DLD1 (cell line): ENCODE data around the gene GADD45GIP1.
"Not testable (repeated sequence)": the region's sequence is repeated elsewhere in the genome, so short reads cannot be mapped to it uniquely, and the experiment has no call there.

Experiments used
- in situ Hi-C: cut with HindIII; loops from 2 replicates; pipeline ENCODE4 v1.10.0; 2017; ENCODE audit warnings: low sequenced_read_pairs

Gene GADD45GIP1

GRCh38 chr19:12965017-12965811, 8.2 kb upstream of the GADD45GIP1 start:
- in situ Hi-C loops = no loop called here

DNA sequence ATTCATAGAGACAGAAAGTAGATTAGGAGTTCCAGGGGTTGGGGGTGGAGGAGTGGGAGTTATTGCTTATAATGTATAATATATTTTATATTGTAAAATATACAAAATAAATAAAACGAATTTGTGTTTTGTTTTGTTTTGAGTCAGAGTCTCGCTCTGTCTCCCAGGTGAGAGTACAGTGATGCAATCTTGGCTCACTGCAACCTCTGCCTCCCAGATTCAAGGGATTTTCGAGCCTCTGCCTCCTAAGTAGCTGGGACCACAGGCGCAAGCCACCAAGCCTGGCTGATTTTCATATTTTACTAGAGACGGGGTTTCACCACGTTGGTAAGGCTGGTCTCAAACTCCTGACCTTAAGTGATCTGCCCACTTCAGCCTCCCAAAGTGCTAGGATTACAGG, 2.5 kb upstream of the GADD45GIP1 start:
- in situ Hi-C loops = no loop called here

DNA sequence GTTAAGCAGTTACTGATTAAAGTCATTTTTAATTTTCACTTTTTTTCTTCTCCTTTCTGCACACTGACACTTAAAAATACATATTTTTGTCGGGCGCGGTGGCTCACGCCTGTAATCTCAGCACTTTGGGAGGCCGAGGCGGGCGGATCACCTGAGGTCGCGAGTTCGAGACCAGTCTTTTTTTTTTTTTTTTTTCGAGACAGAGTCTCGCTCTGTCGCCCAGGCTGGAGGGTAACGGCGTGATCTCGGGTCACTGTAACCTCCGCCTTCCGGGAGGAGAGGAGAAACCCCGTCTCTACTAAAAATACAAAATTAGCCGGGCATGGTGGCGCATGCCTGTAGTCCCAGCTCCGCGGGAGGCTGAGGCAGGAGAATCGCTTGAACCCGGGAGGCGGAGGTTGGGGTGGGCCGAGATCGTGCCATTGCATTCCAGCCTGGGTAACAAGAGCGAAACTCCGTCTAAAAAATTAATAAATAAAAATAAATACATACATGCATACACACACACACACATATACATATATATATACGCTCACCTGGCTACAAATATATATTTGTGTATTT, 448 bp upstream of the GADD45GIP1 start:
- in situ Hi-C loops = not testable (repeated sequence)

DNA sequence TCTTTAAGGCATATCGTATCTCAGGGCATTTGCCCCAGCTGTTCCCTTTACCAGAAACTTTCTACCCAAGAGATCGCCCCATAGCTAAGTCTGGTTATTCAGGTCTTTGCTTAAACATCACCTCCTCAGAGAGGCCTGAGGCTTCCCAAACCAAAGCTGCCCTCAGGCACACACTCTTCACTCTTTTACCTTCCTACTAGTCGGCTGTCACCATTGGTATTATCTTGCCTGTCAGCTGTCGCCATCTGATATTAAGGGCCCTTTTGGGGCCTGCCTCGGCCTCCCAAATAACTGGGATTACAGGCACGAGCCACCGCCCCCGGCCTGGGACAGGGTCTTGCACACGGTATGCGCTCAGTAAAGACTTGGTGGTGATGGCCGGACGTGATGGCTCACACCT, 1.0 kb downstream of the GADD45GIP1 start:
- in situ Hi-C loops = no loop called here

DNA sequence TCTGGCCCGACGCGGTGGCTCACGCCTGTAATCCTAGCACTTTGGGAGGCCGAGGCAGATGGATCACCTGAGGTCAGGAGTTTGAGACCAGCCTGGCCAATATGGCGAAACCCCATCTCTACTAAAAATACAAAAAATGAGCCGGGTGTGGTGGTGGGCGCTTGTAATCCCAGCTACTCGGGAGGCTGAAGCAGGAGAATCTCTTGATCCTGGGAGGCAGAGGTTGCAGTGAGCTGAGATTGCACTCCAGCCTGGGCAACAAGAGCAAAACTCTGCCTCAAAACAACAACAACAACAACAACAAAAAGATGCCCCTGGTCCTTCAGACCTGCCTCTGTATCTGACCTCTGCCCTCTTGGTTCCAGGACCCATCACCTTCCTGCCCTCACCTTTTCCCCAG, 1.4 kb downstream of the GADD45GIP1 start:
- in situ Hi-C loops = not testable (repeated sequence)

DNA sequence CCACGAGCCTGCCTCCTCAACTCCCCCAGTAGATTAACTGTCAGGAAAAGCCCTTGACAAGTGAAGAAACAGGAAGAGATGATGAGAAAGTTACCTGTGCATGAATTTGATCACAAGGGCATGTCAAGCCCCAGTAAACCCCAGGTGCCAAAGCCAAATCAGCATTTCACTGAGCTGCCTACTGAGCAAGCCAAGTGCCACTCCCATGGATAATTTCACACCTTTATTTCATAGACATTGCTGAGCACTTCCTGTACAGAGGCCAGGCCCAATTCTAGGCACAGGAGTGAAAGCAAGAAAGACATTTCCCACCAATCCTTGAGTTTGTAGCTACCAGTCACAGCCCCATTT, 2.4 kb downstream of the GADD45GIP1 start:
- in situ Hi-C loops = no loop called here

- in situ Hi-C loops = no loop called here
Observed at GRCh38 chr19:12953799-12954611, 3.0 kb downstream of the GADD45GIP1 start.

DNA sequence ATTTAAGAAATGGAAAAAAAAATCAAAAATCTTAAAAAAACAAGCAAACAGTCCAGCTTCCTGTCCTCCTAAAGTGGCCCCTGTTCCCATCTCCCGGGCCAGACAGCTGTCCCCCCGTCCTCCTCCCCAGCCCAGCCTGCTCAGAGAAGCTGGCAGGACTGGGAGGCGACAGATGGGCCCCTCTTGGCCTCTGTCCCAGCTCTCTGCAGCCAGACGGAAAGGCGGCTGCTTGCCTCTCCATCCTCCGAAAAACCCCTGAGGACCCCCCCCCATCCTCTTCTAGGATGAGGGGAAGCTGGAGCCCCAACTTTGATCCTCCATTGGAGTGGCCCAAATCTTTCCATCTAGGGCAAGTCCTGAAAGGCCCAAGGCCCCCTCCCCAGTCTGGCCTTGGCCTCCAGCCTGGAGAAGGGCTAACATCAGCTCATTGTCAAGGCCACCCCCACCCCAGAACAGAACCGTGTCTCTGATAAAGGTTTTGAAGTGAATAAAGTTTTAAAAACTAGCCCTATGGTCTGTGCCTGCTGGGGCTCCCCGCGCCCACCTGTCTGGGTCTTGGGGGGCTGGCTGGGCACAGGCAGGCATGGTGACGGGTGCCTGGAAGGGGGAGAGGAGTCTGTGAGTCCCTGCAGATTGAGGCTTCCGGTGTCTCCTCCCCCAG, 3.8 kb downstream of the GADD45GIP1 start:
- in situ Hi-C loops = no loop called here

DNA sequence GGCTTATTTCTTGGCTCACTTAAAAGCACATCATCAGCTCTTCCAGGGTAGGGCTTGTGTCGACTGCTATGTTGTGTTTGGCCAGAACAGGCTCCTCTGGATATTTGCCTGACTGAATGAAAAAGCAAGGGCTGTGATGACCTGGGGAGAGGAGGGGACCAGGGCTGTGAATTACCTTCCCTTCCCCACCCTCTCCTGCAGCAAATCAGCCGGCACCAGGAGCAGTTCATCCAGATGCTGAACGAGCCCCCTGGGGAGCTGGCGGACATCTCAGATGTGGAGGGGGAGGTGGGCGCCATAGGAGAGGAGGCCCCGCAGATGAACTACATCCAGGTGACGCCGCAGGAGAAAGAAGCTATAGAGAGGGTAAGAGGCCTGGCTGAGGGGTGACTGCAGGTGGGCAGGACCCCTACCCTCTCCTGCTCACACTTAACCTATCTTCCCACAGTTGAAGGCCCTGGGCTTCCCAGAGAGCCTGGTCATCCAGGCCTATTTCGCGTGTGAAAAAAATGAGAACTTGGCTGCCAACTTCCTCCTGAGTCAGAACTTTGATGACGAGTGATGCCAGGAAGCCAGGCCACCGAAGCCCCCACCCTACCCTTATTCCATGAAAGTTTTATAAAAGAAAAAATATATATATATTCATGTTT, 4.4 kb downstream of the GADD45GIP1 start:
- in situ Hi-C loops = no loop called here

GRCh38 chr19:12952050-12952449, 5.0 kb downstream of the GADD45GIP1 start:
- in situ Hi-C loops = not testable (repeated sequence)

GRCh38 chr19:12949363-12950283, 7.4 kb downstream of the GADD45GIP1 start:
- in situ Hi-C loops = no loop called here

DNA sequence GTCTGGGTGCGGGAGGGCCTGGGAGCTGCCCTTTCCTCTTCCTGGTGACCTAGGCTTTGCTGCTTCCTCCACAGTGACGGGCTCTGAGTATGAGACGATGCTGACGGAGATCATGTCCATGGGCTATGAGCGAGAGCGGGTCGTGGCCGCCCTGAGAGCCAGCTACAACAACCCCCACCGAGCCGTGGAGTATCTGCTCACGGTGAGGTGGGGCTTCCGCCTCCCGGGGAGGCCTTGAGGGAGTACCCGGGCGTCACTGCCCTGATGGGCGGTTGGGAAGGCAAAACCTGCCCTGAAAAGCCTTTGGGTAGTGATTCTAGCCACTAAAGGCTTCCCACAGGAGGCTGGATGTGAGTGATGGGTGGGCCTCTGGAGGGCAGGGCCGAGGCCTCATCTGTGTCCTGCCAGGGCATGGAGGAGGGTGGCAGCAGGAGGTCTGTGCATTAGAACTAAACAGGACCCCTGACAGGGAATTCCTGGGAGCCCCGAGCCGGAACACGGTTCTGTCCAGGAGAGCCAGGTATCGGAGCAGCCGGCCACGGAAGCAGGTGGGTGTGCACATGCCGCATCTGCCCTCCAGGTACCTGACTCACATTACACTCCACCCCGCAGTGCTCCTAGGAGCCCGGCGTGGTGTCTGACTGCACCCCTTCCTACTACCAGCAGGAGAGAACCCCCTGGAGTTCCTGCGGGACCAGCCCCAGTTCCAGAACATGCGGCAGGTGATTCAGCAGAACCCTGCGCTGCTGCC, 8.2 kb downstream of the GADD45GIP1 start:
- in situ Hi-C loops = no loop called here

- in situ Hi-C loops = no loop called here
Observed at GRCh38 chr19:12947702-12948611, 9.1 kb downstream of the GADD45GIP1 start.

GRCh38 chr19:12946731-12947496, 10.1 kb downstream of the GADD45GIP1 start:
- in situ Hi-C loops = no loop called here

GRCh38 chr19:12946092-12946721, 10.8 kb downstream of the GADD45GIP1 start:
- in situ Hi-C loops = no loop called here

DNA sequence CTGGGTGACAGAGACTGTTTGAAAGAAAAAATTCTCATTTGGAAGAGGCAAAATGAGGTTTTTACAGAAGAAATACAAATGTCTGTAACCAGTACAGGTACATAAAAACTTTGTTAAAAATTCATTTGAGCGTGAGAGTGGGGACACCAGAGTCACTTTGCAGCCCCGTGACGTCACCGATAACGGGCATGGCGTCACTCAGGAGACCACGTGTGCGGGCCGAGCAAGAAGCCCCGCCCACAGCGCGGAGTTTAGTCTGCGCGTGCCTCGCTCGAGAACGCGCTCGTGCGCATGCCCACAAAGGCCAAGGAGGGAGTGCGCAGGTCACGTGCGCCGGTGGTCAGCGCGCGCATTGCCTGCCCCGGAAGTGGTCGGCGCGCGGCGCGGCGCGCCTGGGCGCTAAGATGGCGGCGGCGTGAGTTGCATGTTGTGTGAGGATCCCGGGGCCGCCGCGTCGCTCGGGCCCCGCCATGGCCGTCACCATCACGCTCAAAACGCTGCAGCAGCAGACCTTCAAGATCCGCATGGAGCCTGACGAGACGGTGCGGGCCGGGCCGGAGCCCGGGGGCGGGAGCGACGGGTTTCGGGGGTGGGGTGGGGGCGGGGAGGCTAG, 11.4 kb downstream of the GADD45GIP1 start, which contains the start of gene RAD23A:
TSS of gene RAD23A (plus strand) at position 384 of the 613 bp plus-strand sequence. CDS start at position 471, 87 bp downstream.
- in situ Hi-C loops = no loop called here
